ENCODE measurements around the gene PCED1A. TPM values are rescaled to one million over a fixed set of nuclear protein-coding genes. Genes with fewer than 3 reads are reported as not detected.

PCED1A gene
- total and polyA plus RNA-seq, 8 donors: 10.3 to 166 (median 44.5) TPM

GRCh38 chr20:2816030-2816582, 24.3 kb downstream of the PCED1A start, which contains the start of gene TMEM239:
TMEM239 (plus strand) TSS chr20:2816364; CDS start chr20:2816555, 191 bp downstream.
- Histone ChIP-seq H3K27me3 (peaks cover 6 to 70% (median 12%) of the 10 kb centered on the region in 3 donors), H3K4me1 (peaks cover 4 to 16% (median 9%) of the 10 kb centered on the region in 4 donors), H3K36me3 (no peaks in the 10 kb centered on the region), H3K27ac (peak within 1 kb of the TSS in 1 of 5 donors; percentile 27), H3K9me3 (peaks cover 0 to 17% (median 8%) of the 10 kb centered on the region in 4 donors), H3K4me3 (no peak within 1 kb of the TSS)
- WGBS, 5 donors: 58 to 82% (median 72%) methylated on average over 7 to 10 of the region's 10 CpGs
- TF ChIP-seq POLR2A (IDR thresholded peaks at IDR 0.05) (no peak), POLR2AphosphoS5 (IDR thresholded peaks at IDR 0.05) (no peak), CTCF (IDR thresholded peaks at IDR 0.05) (no peak), EP300 (IDR thresholded peaks at IDR 0.05) (no peak)
- intact Hi-C loops (cut with DNase I; ENCODE audit: low total_unique reads): no loop called here
- no peak for DNase-seq

GRCh38 chr20:2815242-2815900, 25.1 kb downstream of the PCED1A start:
- WGBS, 5 donors: 88 to 94% (median 89%) methylated on average over 7 to 8 of the region's 8 CpGs
- Histone ChIP-seq H3K27ac (no peak overlapping the region), H3K36me3 (no peaks in the 10 kb centered on the region), H3K27me3 (peaks cover 2 to 70% (median 4%) of the 10 kb centered on the region in 3 donors), H3K4me1 (peaks cover 2 to 9% (median 4%) of the 10 kb centered on the region in 4 donors), H3K9me3 (peaks cover 0 to 17% (median 8%) of the 10 kb centered on the region in 4 donors), H3K4me3 (no peak overlapping the region)
- DNase-seq: no peak
- intact Hi-C loops (cut with DNase I; ENCODE audit: low total_unique reads): no loop called here
- no peak for TF ChIP-seq POLR2AphosphoS5 (IDR thresholded peaks at IDR 0.05)
- no peak for TF ChIP-seq POLR2A (IDR thresholded peaks at IDR 0.05)
- TF ChIP-seq EP300 (IDR thresholded peaks at IDR 0.05): no peak
- TF ChIP-seq CTCF (IDR thresholded peaks at IDR 0.05): no peak

- no peaks in the 10 kb centered on the region for H3K36me3 ChIP-seq
- H3K27me3 ChIP-seq: peaks cover 0 to 67% (median 0%) of the 10 kb centered on the region in 3 donors
- DNase-seq: peak in 1 of 2 donors; percentile 76
- H3K4me3 ChIP-seq: no peak within 1 kb of the TSS
- no peak within 1 kb of the TSS for H3K27ac ChIP-seq
- intact Hi-C loops (cut with DNase I; ENCODE audit: low total_unique reads): no loop called here
- WGBS, 5 donors: 20 to 43% (median 34%) methylated on average over 3 to 5 of the region's 5 CpGs
- H3K9me3 ChIP-seq: peaks cover 0 to 17% (median 8%) of the 10 kb centered on the region in 4 donors
- TF ChIP-seq EP300 (IDR thresholded peaks at IDR 0.05): no peak
- TF ChIP-seq POLR2A (IDR thresholded peaks at IDR 0.05): no peak
- TF ChIP-seq CTCF (IDR thresholded peaks at IDR 0.05): no peak
- peak in 1 of 3 donors; percentile 35 for TF ChIP-seq POLR2AphosphoS5 (IDR thresholded peaks at IDR 0.05)
- H3K4me1 ChIP-seq: peaks cover 0 to 5% (median 1%) of the 10 kb centered on the region in 4 donors
These were observed 25.8 kb downstream of the PCED1A start, which contains the start of gene C20orf141 for GRCh38 chr20:2814587-2815051. C20orf141 (plus strand) TSS chr20:2814987; CDS start chr20:2815185, 198 bp downstream.

GRCh38 chr20:2814076-2814475, 26.4 kb downstream of the PCED1A start:
- WGBS, 5 donors: 90 to 97% (median 97%) methylated on average over 1 of the region's 1 CpG
- Histone ChIP-seq H3K4me1 (peaks cover 0 to 5% (median 1%) of the 10 kb centered on the region in 4 donors), H3K36me3 (no peaks in the 10 kb centered on the region), H3K4me3 (no peak overlapping the region), H3K27ac (no peak overlapping the region), H3K9me3 (peaks cover 0 to 17% (median 8%) of the 10 kb centered on the region in 4 donors), H3K27me3 (peaks cover 0 to 67% (median 0%) of the 10 kb centered on the region in 3 donors)
- TF ChIP-seq EP300 (IDR thresholded peaks at IDR 0.05): no peak
- TF ChIP-seq CTCF (IDR thresholded peaks at IDR 0.05): no peak
- DNase-seq: no peak
- intact Hi-C loops (cut with DNase I; ENCODE audit: low total_unique reads): no loop called here

Data from stomach (tissue), 9 donors.